ENCODE results near the gene ANTXR2.
A peak's percentile ranks its signal among the peaks of the same experiment; 100 is the strongest.

The ANTXR2 gene

GRCh38 chr4:80015407-80016189, 57.4 kb downstream of the ANTXR2 start:
- DNase-seq (ENCODE audit: low read depth) = no peak
- no peak for TF ChIP-seq CTCF (conservative IDR thresholded peaks at IDR 0.05; ENCODE audit: low read depth, low read length)
- no peak overlapping the region for H3K4me3 ChIP-seq (ENCODE audit: low read depth, low read length)

- TF ChIP-seq CTCF (conservative IDR thresholded peaks at IDR 0.05; ENCODE audit: low read depth, low read length) = no peak
- H3K4me3 ChIP-seq (ENCODE audit: low read depth, low read length) = no peak overlapping the region
- DNase-seq (ENCODE audit: low read depth) = peak; percentile 70
These were observed 58.5 kb downstream of the ANTXR2 start for GRCh38 chr4:80014531-80014930.

GRCh38 chr4:80012291-80012690, 60.7 kb downstream of the ANTXR2 start:
- no peak for DNase-seq (ENCODE audit: low read depth)
- no peak overlapping the region for H3K4me3 ChIP-seq (ENCODE audit: low read depth, low read length)
- no peak for TF ChIP-seq CTCF (conservative IDR thresholded peaks at IDR 0.05; ENCODE audit: low read depth, low read length)

- TF ChIP-seq CTCF (conservative IDR thresholded peaks at IDR 0.05; ENCODE audit: low read depth, low read length) = no peak
- peak overlapping the region; percentile 21 for H3K4me3 ChIP-seq (ENCODE audit: low read depth, low read length)
- DNase-seq (ENCODE audit: low read depth) = peak; percentile 71
These were observed 61.3 kb downstream of the ANTXR2 start for GRCh38 chr4:80011636-80012236.

GRCh38 chr4:80010316-80010715, 62.7 kb downstream of the ANTXR2 start:
- no peak overlapping the region for H3K4me3 ChIP-seq (ENCODE audit: low read depth, low read length)
- no peak for TF ChIP-seq CTCF (conservative IDR thresholded peaks at IDR 0.05; ENCODE audit: low read depth, low read length)
- no peak for DNase-seq (ENCODE audit: low read depth)

- no peak for DNase-seq (ENCODE audit: low read depth)
- no peak for TF ChIP-seq CTCF (conservative IDR thresholded peaks at IDR 0.05; ENCODE audit: low read depth, low read length)
- no peak overlapping the region for H3K4me3 ChIP-seq (ENCODE audit: low read depth, low read length)
These were observed 63.2 kb downstream of the ANTXR2 start for GRCh38 chr4:80009806-80010205.

GRCh38 chr4:80008971-80009370, 64.1 kb downstream of the ANTXR2 start:
- H3K4me3 ChIP-seq (ENCODE audit: low read depth, low read length) = no peak overlapping the region
- peak; percentile 63 for DNase-seq (ENCODE audit: low read depth)
- no peak for TF ChIP-seq CTCF (conservative IDR thresholded peaks at IDR 0.05; ENCODE audit: low read depth, low read length)

Measured in choroid plexus epithelial cell (primary cell).